ENCODE results near the gene ABR.

- TF ChIP-seq POLR2A (IDR thresholded peaks at IDR 0.05) = no peak
- TF ChIP-seq POLR2AphosphoS5 (IDR thresholded peaks at IDR 0.05) = no peak
- TF ChIP-seq CTCF (IDR thresholded peaks at IDR 0.05) = no peak
Observed at GRCh38 chr17:1053661-1054360, 126.0 kb downstream of the ABR start.
